Measurements from ENCODE around the gene ZNF275.
"Not testable (repeated sequence)": the region's sequence is repeated elsewhere in the genome, so short reads cannot be mapped to it uniquely, and the experiment has no call there.

The ZNF275 gene

GRCh38 chrX:153333821-153334653, at the start of gene ZNF275:
ZNF275 (plus strand) TSS chrX:153334153; CDS start chrX:153336680, 2,527 bp downstream.
- Histone ChIP-seq H3K4me3 (ENCODE audit: low read depth, low read length) (peak within 1 kb of the TSS; percentile 59), H3K36me3 (ENCODE audit: control insufficient read depth, insufficient read depth, low read length) (peaks cover 3% of the 10 kb centered on the region), H3K4me1 (ENCODE audit: control insufficient read depth, insufficient read depth, low read length) (no peaks in the 10 kb centered on the region), H3K9ac (ENCODE audit: low read depth, low read length) (no peak within 1 kb of the TSS), H3K27me3 (ENCODE audit: control insufficient read depth, insufficient read depth, low read length) (no peaks in the 10 kb centered on the region), H3K9me3 (ENCODE audit: control insufficient read depth, insufficient read depth, low read length) (no peaks in the 10 kb centered on the region)

- H3K9me3 ChIP-seq (ENCODE audit: control insufficient read depth, insufficient read depth, low read length); H3K4me3 ChIP-seq (ENCODE audit: low read depth, low read length); H3K9ac ChIP-seq (ENCODE audit: low read depth, low read length); H3K4me1 ChIP-seq (ENCODE audit: control insufficient read depth, insufficient read depth, low read length); H3K36me3 ChIP-seq (ENCODE audit: control insufficient read depth, insufficient read depth, low read length); H3K27me3 ChIP-seq (ENCODE audit: control insufficient read depth, insufficient read depth, low read length): not testable (repeated sequence)
Measured at GRCh38 chrX:153285678-153286077, 48.3 kb upstream of the ZNF275 start.

- H3K27me3 ChIP-seq (ENCODE audit: control insufficient read depth, insufficient read depth, low read length); H3K9me3 ChIP-seq (ENCODE audit: control insufficient read depth, insufficient read depth, low read length); H3K36me3 ChIP-seq (ENCODE audit: control insufficient read depth, insufficient read depth, low read length); H3K4me3 ChIP-seq (ENCODE audit: low read depth, low read length); H3K9ac ChIP-seq (ENCODE audit: low read depth, low read length); H3K4me1 ChIP-seq (ENCODE audit: control insufficient read depth, insufficient read depth, low read length): not testable (repeated sequence)
Measured at GRCh38 chrX:153288807-153289206, 45.1 kb upstream of the ZNF275 start.

- H3K4me3 ChIP-seq (ENCODE audit: low read depth, low read length); H3K9me3 ChIP-seq (ENCODE audit: control insufficient read depth, insufficient read depth, low read length); H3K27me3 ChIP-seq (ENCODE audit: control insufficient read depth, insufficient read depth, low read length); H3K4me1 ChIP-seq (ENCODE audit: control insufficient read depth, insufficient read depth, low read length); H3K9ac ChIP-seq (ENCODE audit: low read depth, low read length); H3K36me3 ChIP-seq (ENCODE audit: control insufficient read depth, insufficient read depth, low read length): not testable (repeated sequence)
Measured at GRCh38 chrX:153293485-153294071, 40.4 kb upstream of the ZNF275 start.

GRCh38 chrX:153297376-153297775, 36.6 kb upstream of the ZNF275 start:
- Histone ChIP-seq H3K36me3 (ENCODE audit: control insufficient read depth, insufficient read depth, low read length) (no peaks in the 10 kb centered on the region), H3K4me1 (ENCODE audit: control insufficient read depth, insufficient read depth, low read length) (no peaks in the 10 kb centered on the region), H3K4me3 (ENCODE audit: low read depth, low read length) (no peak overlapping the region), H3K9me3 (ENCODE audit: control insufficient read depth, insufficient read depth, low read length) (no peaks in the 10 kb centered on the region), H3K9ac (ENCODE audit: low read depth, low read length) (no peak overlapping the region), H3K27me3 (ENCODE audit: control insufficient read depth, insufficient read depth, low read length) (no peaks in the 10 kb centered on the region)

GRCh38 chrX:153299855-153300254, 34.1 kb upstream of the ZNF275 start:
- no peak overlapping the region for H3K9ac ChIP-seq (ENCODE audit: low read depth, low read length)
- H3K9me3 ChIP-seq (ENCODE audit: control insufficient read depth, insufficient read depth, low read length) = no peaks in the 10 kb centered on the region
- no peaks in the 10 kb centered on the region for H3K27me3 ChIP-seq (ENCODE audit: control insufficient read depth, insufficient read depth, low read length)
- no peaks in the 10 kb centered on the region for H3K36me3 ChIP-seq (ENCODE audit: control insufficient read depth, insufficient read depth, low read length)
- H3K4me1 ChIP-seq (ENCODE audit: control insufficient read depth, insufficient read depth, low read length) = no peaks in the 10 kb centered on the region
- H3K4me3 ChIP-seq (ENCODE audit: low read depth, low read length) = no peak overlapping the region

GRCh38 chrX:153301746-153302145, 32.2 kb upstream of the ZNF275 start:
- Histone ChIP-seq H3K36me3 (ENCODE audit: control insufficient read depth, insufficient read depth, low read length) (no peaks in the 10 kb centered on the region), H3K9me3 (ENCODE audit: control insufficient read depth, insufficient read depth, low read length) (no peaks in the 10 kb centered on the region), H3K27me3 (ENCODE audit: control insufficient read depth, insufficient read depth, low read length) (no peaks in the 10 kb centered on the region)

GRCh38 chrX:153302796-153303195, 31.2 kb upstream of the ZNF275 start:
- Histone ChIP-seq H3K4me3 (ENCODE audit: low read depth, low read length) (no peak overlapping the region), H3K9ac (ENCODE audit: low read depth, low read length) (no peak overlapping the region), H3K36me3 (ENCODE audit: control insufficient read depth, insufficient read depth, low read length) (no peaks in the 10 kb centered on the region), H3K9me3 (ENCODE audit: control insufficient read depth, insufficient read depth, low read length) (no peaks in the 10 kb centered on the region), H3K27me3 (ENCODE audit: control insufficient read depth, insufficient read depth, low read length) (no peaks in the 10 kb centered on the region), H3K4me1 (ENCODE audit: control insufficient read depth, insufficient read depth, low read length) (no peaks in the 10 kb centered on the region)

More at GRCh38 chrX:153301746-153302145, 32.2 kb upstream of the ZNF275 start:
- H3K4me1 ChIP-seq (ENCODE audit: control insufficient read depth, insufficient read depth, low read length) = no peaks in the 10 kb centered on the region
- no peak overlapping the region for H3K4me3 ChIP-seq (ENCODE audit: low read depth, low read length)
- H3K9ac ChIP-seq (ENCODE audit: low read depth, low read length) = no peak overlapping the region

- no peaks in the 10 kb centered on the region for H3K27me3 ChIP-seq (ENCODE audit: control insufficient read depth, insufficient read depth, low read length)
- H3K9ac ChIP-seq (ENCODE audit: low read depth, low read length) = no peak overlapping the region
- H3K4me1 ChIP-seq (ENCODE audit: control insufficient read depth, insufficient read depth, low read length) = no peaks in the 10 kb centered on the region
- no peak overlapping the region for H3K4me3 ChIP-seq (ENCODE audit: low read depth, low read length)
- no peaks in the 10 kb centered on the region for H3K9me3 ChIP-seq (ENCODE audit: control insufficient read depth, insufficient read depth, low read length)
- no peaks in the 10 kb centered on the region for H3K36me3 ChIP-seq (ENCODE audit: control insufficient read depth, insufficient read depth, low read length)
Measured at GRCh38 chrX:153303276-153304262, 30.4 kb upstream of the ZNF275 start.

GRCh38 chrX:153304988-153305736, 28.8 kb upstream of the ZNF275 start:
- H3K36me3 ChIP-seq (ENCODE audit: control insufficient read depth, insufficient read depth, low read length) = no peaks in the 10 kb centered on the region
- no peaks in the 10 kb centered on the region for H3K9me3 ChIP-seq (ENCODE audit: control insufficient read depth, insufficient read depth, low read length)
- H3K4me1 ChIP-seq (ENCODE audit: control insufficient read depth, insufficient read depth, low read length) = no peaks in the 10 kb centered on the region
- H3K27me3 ChIP-seq (ENCODE audit: control insufficient read depth, insufficient read depth, low read length) = no peaks in the 10 kb centered on the region
- no peak overlapping the region for H3K4me3 ChIP-seq (ENCODE audit: low read depth, low read length)
- no peak overlapping the region for H3K9ac ChIP-seq (ENCODE audit: low read depth, low read length)

GRCh38 chrX:153305972-153306371, 28.0 kb upstream of the ZNF275 start:
- Histone ChIP-seq H3K9me3 (ENCODE audit: control insufficient read depth, insufficient read depth, low read length) (no peaks in the 10 kb centered on the region), H3K4me3 (ENCODE audit: low read depth, low read length) (no peak overlapping the region), H3K4me1 (ENCODE audit: control insufficient read depth, insufficient read depth, low read length) (no peaks in the 10 kb centered on the region), H3K9ac (ENCODE audit: low read depth, low read length) (no peak overlapping the region), H3K27me3 (ENCODE audit: control insufficient read depth, insufficient read depth, low read length) (no peaks in the 10 kb centered on the region), H3K36me3 (ENCODE audit: control insufficient read depth, insufficient read depth, low read length) (no peaks in the 10 kb centered on the region)

Data from iPS-15b (cell line).